ENCODE data around the gene MYO5B. TPM values are rescaled to one million over a fixed set of nuclear protein-coding genes. Genes with fewer than 3 reads are reported as not detected.

Gene MYO5B
- total and polyA plus RNA-seq, 2 of the 4 experiments (the other 2 are of a cell fraction), result 0.24 to 0.54 TPM

DNA sequence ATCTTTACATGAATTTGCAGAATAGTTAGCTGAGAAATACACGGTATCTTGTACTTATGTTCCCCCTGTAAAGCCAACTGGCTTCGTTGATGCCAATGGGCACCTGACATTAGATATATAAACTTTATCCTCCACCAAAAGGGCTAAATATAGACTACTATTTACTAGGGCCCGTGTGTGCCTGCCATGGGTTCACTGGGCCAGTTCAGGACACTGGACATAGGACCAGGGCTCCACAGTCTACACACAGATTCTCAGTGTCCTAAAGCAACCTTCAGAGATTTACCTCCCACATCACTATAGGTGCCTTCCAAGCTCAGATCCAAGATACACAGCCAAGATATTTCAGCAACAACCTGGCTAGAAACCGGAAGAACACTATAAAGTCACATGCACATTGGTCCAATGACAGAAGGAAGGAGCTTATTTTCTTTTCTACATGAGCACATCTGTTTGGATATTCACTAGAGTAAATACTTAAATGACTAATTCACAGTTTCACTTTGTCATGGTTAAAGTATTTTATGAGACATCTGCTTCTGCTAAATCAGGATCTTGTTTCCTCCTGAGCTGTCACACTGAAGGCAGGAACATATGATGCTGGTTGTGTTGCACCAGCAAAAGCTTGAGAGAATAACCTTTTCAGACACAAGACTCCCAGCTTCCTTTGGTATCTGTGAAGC, 95.1 kb downstream of the MYO5B start:
- Histone ChIP-seq H2BK15ac (ENCODE audit: low read depth, low read length) (no peak overlapping the region), H3K56ac (ENCODE audit: extremely low read depth, insufficient read depth, low read length) (no peak overlapping the region), H2BK5ac (ENCODE audit: low read depth, low read length, poor library complexity, severe bottlenecking) (no peak overlapping the region), H3K9me3 (ENCODE audit: control insufficient read depth, insufficient read depth, low read length) (no peaks in the 10 kb centered on the region), H2AK9ac (replicated peaks; ENCODE audit: low read depth, low read length, poor library complexity) (no peak overlapping the region), H4K20me1 (ENCODE audit: insufficient read depth, low read length) (no peaks in the 10 kb centered on the region), H2BK20ac (ENCODE audit: low read depth, low read length) (no peak overlapping the region), H2AK5ac (ENCODE audit: low read depth, low read length) (no peak overlapping the region), H3K18ac (ENCODE audit: low read depth, low read length) (no peak overlapping the region), H3K4ac (ENCODE audit: low read depth, low read length) (no peak overlapping the region), H3K79me1 (ENCODE audit: low read depth in 1 of 2, low read length in 2 of 2) (no peaks in the 10 kb centered on the region), H3K27ac (ENCODE audit: insufficient read depth, low read length) (no peak overlapping the region), H3K9ac (ENCODE audit: low read depth, low read length) (no peak overlapping the region), H4K8ac (ENCODE audit: low read depth in 2 of 2, low read length in 2 of 2) (no peak overlapping the region), H4K91ac (ENCODE audit: insufficient read depth, low read depth, low read length) (no peak overlapping the region), H3K4me3 (ENCODE audit: insufficient read depth, low read depth, low read length) (no peak overlapping the region), H3K14ac (replicated peaks; ENCODE audit: low read depth, low read length) (no peak overlapping the region), H2BK120ac (ENCODE audit: low read depth, low read length) (no peak overlapping the region), H3K36me3 (ENCODE audit: control insufficient read depth, insufficient read depth, low read length) (no peaks in the 10 kb centered on the region), H3K4me2 (ENCODE audit: low read depth, low read length) (no peak overlapping the region), H3K23ac (ENCODE audit: low read depth, low read length) (no peak overlapping the region), H4K5ac (ENCODE audit: low read depth, low read length) (no peak overlapping the region), H3K9me1 (ENCODE audit: insufficient read depth, low read length) (no peaks in the 10 kb centered on the region), H3K27me3 (ENCODE audit: control insufficient read depth, insufficient read depth, low read length) (no peaks in the 10 kb centered on the region), H2AFZ (replicated peaks; ENCODE audit: low read length, poor library complexity) (no peak overlapping the region), H3K4me1 (ENCODE audit: control insufficient read depth, insufficient read depth, low read length) (no peaks in the 10 kb centered on the region)
- POLR2A ChIA-PET (ENCODE audit: unreplicated experiment), result no interaction called here
- TF ChIP-seq RAD21 (IDR thresholded peaks at IDR 0.05; ENCODE audit: low read length) (no peak), MAZ (IDR thresholded peaks at IDR 0.05; ENCODE audit: borderline replicate concordance, low read depth, low read length) (no peak), CHD1 (IDR thresholded peaks at IDR 0.05; ENCODE audit: low read depth, low read length) (no peak), FOS (IDR thresholded peaks at IDR 0.05; ENCODE audit: low read depth, low read length) (no peak)
- TF ChIP-seq, protein P1, sequence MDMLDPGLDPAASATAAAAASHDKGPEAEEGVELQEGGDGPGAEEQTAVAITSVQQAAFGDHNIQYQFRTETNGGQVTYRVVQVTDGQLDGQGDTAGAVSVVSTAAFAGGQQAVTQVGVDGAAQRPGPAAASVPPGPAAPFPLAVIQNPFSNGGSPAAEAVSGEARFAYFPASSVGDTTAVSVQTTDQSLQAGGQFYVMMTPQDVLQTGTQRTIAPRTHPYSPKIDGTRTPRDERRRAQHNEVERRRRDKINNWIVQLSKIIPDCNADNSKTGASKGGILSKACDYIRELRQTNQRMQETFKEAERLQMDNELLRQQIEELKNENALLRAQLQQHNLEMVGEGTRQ (IDR thresholded peaks at IDR 0.05; ENCODE audit: low read depth, low read length), result no peak
- DNase-seq (peak; percentile 25), ATAC-seq (ENCODE audit: low read depth) (peak; percentile 21)
- CTCF ChIA-PET, result interaction anchor here (0.6 kb wide), 1 partner anchor 9 kb away, joined by 3 read pairs; no protein-coding TSS in a partner anchor
- dilution Hi-C loops (cut with HindIII; ENCODE audit: low sequenced_read_pairs, unreplicated experiment) (no loop called here), intact Hi-C loops (cut with micrococcal nuclease) (no loop called here), in situ Hi-C loops (cut with MboI; ENCODE audit: low sequenced_read_pairs) (no loop called here)
- BruUV-seq (replicated peaks), result no TSS peak
- WGBS, 2 experiments (ENCODE audit: extremely low coverage in 2 of 2, insufficient read length in 1 of 2), result no CpG with 5 or more reads among the region's 4 CpGs

Data from IMR-90 (cell line).